Measurements from ENCODE around the gene METTL25B. TPM values are rescaled to one million over a fixed set of nuclear protein-coding genes. Genes with fewer than 3 reads are reported as not detected.

METTL25B gene
- total RNA-seq, 4 donors from 2014 or later, result 3.5 to 69.7 (median 29.4) TPM

DNA sequence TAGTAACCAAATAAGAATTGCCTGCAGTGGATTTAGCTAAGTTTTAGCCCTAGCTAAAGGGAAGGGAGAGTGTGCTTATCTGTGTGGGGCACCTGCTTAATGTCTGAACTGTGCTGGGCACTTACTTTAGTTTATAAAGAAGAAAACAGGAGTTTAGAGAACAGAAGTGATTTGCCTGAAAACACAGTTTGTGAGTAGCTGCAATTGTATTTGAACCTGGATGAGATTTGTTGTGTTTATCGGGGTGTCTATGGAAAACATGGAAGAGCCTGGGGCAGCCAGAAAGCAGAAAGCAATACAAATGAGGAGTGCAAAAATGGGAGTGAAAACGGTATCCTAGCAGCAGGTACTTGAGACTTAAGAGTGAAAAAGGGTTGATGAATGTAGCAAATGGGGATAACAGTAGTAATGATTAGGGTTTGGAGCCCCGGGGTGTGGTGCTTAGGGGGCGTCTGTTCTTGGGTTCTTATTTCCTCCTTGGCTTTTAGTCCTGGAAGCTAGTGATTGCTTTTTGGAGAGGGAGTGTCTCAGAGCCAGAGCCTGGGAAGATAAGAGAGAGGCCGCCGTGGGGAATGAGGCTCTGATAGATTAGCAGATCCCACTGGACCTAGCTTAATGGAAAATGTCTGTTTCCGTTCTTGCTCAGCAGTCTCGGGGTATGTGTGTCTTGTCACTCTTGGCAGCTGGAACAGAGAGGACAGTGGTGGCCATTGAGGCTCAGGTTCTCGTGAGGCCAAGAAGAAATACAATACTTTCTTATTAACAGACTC, 44.6 kb downstream of the METTL25B start:
- Histone ChIP-seq H3K36me3 (no peaks in the 10 kb centered on the region), H3K4me1 (peaks cover 0 to 13% of the 10 kb centered on the region in 2 donors), H3K9me3 (no peaks in the 10 kb centered on the region), H3K4me3 (no peak overlapping the region), H3K27me3 (no peaks in the 10 kb centered on the region), H3K27ac (no peak overlapping the region)
- DNase-seq, result no peak
- intact Hi-C loops (cut with DNase I; ENCODE audit: low total_unique reads), result no loop called here
- TF ChIP-seq, protein P1, sequence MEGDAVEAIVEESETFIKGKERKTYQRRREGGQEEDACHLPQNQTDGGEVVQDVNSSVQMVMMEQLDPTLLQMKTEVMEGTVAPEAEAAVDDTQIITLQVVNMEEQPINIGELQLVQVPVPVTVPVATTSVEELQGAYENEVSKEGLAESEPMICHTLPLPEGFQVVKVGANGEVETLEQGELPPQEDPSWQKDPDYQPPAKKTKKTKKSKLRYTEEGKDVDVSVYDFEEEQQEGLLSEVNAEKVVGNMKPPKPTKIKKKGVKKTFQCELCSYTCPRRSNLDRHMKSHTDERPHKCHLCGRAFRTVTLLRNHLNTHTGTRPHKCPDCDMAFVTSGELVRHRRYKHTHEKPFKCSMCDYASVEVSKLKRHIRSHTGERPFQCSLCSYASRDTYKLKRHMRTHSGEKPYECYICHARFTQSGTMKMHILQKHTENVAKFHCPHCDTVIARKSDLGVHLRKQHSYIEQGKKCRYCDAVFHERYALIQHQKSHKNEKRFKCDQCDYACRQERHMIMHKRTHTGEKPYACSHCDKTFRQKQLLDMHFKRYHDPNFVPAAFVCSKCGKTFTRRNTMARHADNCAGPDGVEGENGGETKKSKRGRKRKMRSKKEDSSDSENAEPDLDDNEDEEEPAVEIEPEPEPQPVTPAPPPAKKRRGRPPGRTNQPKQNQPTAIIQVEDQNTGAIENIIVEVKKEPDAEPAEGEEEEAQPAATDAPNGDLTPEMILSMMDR (IDR thresholded peaks at IDR 0.05), result no peak
- TF ChIP-seq POLR2A (IDR thresholded peaks at IDR 0.05), result no peak

DNA sequence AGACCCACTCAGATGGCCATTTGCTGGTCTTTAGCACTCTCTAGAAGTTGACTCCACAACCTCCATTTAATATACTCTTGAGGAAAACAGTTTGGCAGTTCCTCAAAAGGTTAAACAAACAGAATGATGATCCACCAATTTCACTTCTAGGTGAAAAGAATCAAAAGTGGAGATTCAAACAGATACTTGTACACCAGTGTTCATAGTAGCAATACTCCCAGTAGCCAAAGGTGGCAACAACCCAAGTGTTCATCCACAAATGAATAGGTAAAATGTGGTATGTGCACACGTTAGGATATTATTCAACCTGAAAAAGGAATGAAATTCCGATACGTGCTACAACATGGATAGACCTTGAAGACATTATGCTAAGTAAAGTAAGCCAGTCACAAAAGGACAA, 45.3 kb downstream of the METTL25B start:
- DNase-seq, result no peak
- H3K27ac ChIP-seq, result no peak overlapping the region
- no peak overlapping the region for H3K4me3 ChIP-seq
- no peaks in the 10 kb centered on the region for H3K9me3 ChIP-seq
- H3K4me1 ChIP-seq, result peaks cover 0 to 13% of the 10 kb centered on the region in 2 donors
- TF ChIP-seq, protein P1 (IDR thresholded peaks at IDR 0.05), result no peak
- no peak for TF ChIP-seq POLR2A (IDR thresholded peaks at IDR 0.05)
- H3K27me3 ChIP-seq, result no peaks in the 10 kb centered on the region
- intact Hi-C loops (cut with DNase I; ENCODE audit: low total_unique reads), result no loop called here
- H3K36me3 ChIP-seq, result no peaks in the 10 kb centered on the region

DNA sequence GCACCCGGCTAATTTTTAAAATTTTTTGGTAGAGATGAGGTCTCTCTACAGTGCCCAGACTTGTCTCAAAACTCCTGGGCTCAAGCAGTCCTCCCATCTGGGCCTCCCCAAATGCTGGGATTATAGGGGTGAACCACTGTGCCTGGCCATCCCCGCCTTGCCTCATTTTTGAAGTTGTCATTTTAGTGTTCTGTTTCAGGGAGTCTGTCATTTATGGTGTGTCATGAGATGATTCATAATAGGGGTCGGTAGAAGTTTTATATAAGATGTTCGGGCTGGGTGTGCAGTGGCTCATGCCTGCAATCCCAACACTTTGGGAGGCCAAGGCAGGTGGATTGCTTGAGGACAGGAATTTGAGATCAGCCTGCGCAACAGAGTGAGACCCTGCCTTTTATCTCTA, 47.5 kb downstream of the METTL25B start:
- TF ChIP-seq POLR2A (IDR thresholded peaks at IDR 0.05), result no peak
- TF ChIP-seq, protein P1 (IDR thresholded peaks at IDR 0.05), result no peak
- intact Hi-C loops (cut with DNase I; ENCODE audit: low total_unique reads), result no loop called here
- H3K36me3 ChIP-seq, result no peaks in the 10 kb centered on the region
- no peaks in the 10 kb centered on the region for H3K27me3 ChIP-seq
- H3K27ac ChIP-seq, result no peak overlapping the region
- no peaks in the 10 kb centered on the region for H3K4me1 ChIP-seq
- no peak for DNase-seq
- H3K9me3 ChIP-seq, result no peaks in the 10 kb centered on the region
- no peak overlapping the region for H3K4me3 ChIP-seq

DNA sequence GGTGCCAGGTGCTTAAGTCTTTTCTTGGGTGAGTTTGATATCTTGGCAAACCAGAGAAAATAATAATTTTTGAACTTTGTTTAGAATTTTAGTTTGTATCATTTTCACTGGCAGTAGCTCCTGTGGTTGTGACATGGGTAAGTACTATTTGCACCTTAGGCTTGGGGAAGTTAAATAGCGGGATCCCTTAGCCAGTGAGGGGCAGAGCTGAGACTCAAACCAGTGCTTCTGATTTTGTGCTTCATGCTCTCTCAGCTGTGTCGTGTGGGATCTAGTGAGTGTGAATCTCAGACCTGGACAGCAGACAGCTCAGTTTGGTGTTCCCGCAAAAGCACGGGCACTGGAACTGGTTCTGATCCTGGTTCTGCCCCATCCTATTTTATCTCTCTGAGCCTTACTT, 48.7 kb downstream of the METTL25B start:
- no peaks in the 10 kb centered on the region for H3K27me3 ChIP-seq
- no peak overlapping the region for H3K4me3 ChIP-seq
- no peaks in the 10 kb centered on the region for H3K9me3 ChIP-seq
- DNase-seq, result no peak
- no peak for TF ChIP-seq POLR2A (IDR thresholded peaks at IDR 0.05)
- TF ChIP-seq, protein P1 (IDR thresholded peaks at IDR 0.05), result no peak
- H3K27ac ChIP-seq, result no peak overlapping the region
- intact Hi-C loops (cut with DNase I; ENCODE audit: low total_unique reads), result no loop called here
- no peaks in the 10 kb centered on the region for H3K36me3 ChIP-seq
- no peaks in the 10 kb centered on the region for H3K4me1 ChIP-seq

DNA sequence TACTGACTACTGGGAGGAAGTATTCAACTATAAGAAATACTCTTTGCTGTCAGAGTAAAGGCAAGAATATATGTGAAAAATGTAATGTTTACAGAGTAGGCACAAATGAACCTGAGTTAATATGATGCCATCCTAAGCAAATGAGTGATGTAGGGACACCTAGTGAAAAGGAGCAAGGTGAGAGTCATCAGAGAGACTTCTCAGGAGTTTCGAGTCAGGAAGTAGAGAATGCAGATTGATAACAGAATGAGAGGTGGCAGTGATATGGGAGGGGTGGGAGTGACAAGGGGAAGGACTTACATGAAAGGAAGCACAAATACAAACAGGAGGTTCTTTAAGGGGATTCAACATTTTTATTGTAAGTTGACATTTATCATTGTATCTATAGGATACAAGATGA, 49.3 kb downstream of the METTL25B start:
- Histone ChIP-seq H3K4me3 (no peak overlapping the region), H3K36me3 (no peaks in the 10 kb centered on the region), H3K27ac (no peak overlapping the region), H3K27me3 (no peaks in the 10 kb centered on the region), H3K4me1 (no peaks in the 10 kb centered on the region), H3K9me3 (no peaks in the 10 kb centered on the region)
- TF ChIP-seq POLR2A (IDR thresholded peaks at IDR 0.05), result no peak
- TF ChIP-seq, protein P1 (IDR thresholded peaks at IDR 0.05), result no peak
- intact Hi-C loops (cut with DNase I; ENCODE audit: low total_unique reads), result no loop called here
- DNase-seq, result no peak

Measured in uterus (tissue), 4 donors.